ENCODE measurements around the gene SLC5A10. TPM values are rescaled to one million over a fixed set of nuclear protein-coding genes. Genes with fewer than 3 reads are reported as not detected.

SLC5A10 gene
- polyA plus RNA-seq, 1 donor, result 0.12 TPM

DNA sequence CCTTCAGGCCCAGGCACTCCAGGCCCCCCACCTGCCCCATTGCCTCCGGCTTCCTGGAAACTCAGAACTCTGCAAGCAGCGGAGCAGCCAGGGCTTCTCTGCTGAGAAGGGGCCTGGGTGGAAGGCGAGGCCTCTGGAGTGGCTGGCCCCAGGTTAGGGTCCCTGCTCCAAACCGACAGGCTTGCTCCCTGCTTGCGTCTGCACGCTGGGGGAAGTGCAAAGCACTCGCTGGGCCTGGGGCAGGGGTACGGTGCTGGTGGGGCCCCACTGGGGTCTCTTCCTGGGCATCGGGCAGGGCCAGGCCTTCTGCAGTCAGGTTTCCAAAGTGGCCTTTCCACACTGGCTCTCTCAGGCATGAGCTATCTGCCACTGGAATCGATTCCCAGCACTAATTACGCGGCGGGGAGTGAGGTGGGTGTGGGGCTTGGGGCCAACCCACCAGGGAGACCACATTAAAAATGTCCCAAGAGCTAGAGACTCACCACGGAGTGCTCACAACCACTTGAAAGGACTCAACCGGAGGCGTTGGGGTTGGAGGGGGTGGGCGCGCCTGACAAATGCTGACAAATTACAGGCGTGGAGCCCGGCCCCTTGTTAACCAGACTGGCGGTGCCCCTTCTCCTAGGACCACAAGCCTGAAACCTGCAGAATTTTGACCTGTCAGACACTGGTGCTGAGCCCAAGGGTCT lies 34.7 kb downstream of the SLC5A10 start:
- no peak for DNase-seq

DNA sequence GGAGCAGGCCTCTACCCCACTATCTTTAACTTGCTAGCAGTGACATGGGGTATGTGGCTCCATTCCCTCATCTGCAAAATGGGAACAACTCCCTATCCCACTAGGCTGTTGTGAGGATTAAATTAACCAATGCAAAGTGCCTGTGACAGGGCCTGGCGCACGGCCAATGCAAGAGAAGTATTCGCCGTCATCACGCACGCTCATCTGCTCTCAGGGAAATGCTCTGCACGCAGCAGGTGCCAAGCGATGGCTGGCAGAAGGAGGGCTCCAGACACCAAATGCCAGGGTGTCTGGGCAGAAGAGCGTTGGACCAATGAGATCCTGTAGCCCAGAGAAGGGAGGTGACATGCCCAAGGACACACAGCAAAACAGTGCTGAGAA lies 35.3 kb downstream of the SLC5A10 start:
- no peak for DNase-seq

DNA sequence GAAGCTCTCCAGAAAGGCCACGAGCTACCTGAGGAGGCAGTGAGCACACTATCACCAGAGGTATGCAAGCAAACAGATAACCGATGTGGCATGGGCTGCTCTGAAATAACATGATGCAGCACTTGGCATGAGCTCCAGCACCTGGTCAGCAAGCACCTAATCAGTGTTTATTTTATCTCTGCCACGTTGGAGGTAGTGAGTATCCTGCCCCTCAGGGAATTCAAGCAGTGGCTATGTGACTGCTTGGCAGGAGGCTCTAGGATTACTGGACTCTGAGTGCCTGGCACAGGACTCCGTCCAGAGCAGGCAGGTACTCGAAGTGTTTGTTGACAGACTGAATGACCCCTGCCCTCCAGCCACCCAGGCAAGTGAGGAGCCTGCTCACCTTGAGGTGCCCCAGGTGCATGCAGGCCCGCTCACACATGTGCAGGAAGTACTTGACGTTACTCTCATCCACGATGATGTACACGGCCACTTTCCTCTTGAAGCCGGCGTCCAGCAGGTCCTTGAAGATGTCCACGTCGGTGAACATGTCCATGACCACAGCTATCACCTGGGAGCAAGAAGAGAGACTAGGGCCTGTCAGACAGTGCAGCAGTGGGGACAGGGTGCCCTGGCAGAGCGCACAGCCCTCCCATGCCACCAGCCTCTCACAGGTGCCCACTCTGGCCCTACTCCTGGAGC lies 36.0 kb downstream of the SLC5A10 start:
- no peak for DNase-seq

GRCh38 chr17:18988546-18989173 lies 36.7 kb downstream of the SLC5A10 start:
- no peak for DNase-seq

DNA sequence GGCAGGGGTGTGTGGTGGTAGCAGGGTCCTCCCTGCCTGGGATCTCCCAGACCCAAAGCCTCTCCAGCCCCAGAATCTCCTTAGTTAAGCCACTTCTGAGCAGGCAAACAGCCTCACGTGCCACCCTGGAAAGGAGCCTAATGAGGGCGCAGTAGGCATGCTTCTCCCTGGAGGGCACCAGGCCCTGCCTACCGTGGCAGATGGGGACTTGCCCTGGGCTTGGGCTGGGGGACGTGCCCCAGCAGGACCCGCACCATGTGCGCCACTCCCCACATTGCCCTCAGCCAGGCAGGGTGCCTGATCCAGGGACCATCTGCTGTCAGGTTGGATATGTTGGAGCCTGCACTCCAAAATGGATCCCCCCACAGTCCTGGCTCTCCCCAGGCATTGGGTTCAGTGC lies 38.4 kb downstream of the SLC5A10 start:
- DNase-seq, result no peak

- no peak for DNase-seq
Observed at GRCh38 chr17:18991531-18992315, 39.8 kb downstream of the SLC5A10 start.

GRCh38 chr17:18992454-18993130 lies 40.6 kb downstream of the SLC5A10 start:
- no peak for DNase-seq

- DNase-seq, result no peak
Observed at GRCh38 chr17:18993905-18994526, 42.1 kb downstream of the SLC5A10 start.

DNA sequence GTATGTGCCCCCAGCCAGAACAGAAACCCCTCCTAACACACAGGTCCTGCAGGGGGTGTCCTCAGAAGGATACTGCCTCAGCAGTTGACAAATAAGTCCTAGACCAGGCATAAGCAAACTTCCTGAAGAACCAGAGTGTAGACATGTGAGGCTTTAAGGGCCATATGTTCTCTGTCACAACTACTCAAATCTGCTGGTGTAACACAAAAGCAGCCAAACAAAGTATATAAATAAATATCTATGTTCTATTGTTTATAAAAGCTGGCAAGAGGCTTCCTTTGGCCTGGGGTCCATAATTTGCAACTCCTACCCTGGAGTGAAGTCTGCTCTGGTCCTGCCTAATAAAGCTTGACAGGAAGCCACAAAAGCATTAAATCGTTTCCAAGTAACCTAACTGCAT lies 42.7 kb downstream of the SLC5A10 start:
- no peak for DNase-seq

- DNase-seq, result no peak
Observed at GRCh38 chr17:18995220-18995619, 43.3 kb downstream of the SLC5A10 start.

GRCh38 chr17:18996458-18996857 lies 44.5 kb downstream of the SLC5A10 start:
- no peak for DNase-seq

DNA sequence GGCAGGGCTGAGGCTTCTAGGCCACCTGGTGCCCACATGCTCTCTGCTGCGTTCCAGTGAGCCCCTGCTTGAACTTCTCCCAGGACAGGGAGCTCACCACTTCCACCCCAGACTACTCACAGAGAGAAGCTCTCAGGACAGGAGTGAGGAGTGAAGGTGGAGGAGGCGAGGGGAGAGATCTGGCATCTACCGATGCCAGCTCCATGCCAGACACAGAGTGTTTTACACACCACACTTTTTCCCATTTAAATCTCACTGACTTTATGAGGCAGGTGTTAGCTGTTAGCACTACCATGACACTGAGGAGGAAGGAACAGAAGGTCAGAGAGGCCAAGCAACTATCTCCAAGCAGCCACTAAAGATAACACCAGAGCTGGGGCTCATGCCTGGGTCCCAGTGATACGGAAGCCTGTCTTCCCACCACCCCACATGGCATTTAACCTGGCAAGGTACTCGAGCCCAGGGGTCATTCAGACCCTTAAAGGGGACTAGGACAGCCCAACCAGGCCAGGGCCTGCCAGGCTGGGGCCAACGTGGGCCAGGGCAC lies 45.8 kb downstream of the SLC5A10 start:
- no peak for DNase-seq

- DNase-seq, result no peak
Observed at GRCh38 chr17:18999394-18999793, 47.4 kb downstream of the SLC5A10 start.

GRCh38 chr17:18999911-19000310 lies 47.9 kb downstream of the SLC5A10 start:
- no peak for DNase-seq

DNA sequence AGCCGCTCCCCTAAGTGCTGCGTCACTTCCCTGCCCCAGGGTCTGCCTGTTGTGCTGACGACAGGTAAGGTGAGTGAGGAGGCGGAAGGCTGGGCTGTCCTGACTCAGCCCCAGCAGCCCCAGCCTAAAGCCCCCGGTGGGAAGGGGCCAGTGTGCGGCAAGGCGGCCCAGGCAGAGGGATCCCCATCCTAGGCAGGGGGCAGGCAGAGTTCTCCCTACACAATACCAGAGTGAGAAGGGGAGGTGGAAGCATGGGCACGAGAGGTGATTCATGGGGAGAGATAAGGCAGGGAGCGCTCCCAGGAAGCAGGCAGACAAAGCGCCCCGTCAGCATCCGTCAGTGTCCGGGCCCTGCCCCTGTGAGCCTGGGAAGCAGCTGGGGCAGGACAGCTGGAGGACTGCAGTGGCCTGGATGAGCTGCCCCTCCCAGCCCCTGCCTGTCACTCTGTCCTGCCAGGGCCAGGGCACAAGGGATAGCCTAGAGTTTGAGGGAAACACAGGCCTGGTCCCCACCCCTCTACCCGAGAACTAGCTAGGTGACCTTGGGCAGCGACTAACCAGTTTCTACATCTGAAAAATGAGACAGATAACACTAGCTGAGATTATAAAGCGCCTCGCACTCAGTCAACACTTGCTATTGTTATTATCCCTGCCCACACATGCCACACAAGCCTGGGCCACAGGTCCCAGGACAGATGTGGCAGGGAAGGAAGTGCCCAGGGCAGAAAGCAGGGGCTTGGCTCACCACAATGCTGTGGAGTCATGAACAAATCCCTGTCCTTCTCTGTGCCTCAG lies 48.8 kb downstream of the SLC5A10 start:
- DNase-seq, result no peak

DNA sequence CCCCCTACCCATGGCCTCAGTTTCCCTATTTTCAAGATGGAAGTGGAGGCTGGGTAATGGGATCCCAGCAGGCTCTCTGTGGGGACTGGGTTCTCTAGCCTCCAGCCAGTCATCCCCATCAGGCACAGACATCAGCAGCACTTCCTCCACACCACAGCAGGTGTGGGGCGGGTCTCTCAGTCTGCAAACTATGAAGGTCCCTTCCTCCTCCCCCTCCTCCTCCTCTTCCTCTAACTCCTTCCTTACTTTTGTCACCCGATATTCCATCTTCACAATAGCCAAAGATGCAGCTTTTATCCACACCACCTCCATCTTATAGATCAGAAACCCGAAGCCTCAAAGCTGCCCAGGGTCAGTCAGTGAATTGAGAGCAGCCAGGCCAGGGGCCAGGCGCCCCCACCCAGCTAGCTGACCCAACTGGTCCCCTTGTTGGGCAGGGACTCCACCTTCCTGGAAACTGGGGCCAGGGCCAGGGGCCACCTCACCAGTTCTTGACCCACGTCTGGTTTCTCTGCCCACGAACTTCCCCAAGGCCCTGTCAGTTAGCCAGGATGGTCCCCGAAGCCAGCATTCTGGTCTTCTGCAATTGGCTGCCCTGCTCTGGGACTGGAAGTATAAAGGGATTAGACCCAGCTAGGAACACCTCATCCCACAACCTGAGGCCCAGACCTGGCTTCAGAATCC lies 50.1 kb downstream of the SLC5A10 start:
- DNase-seq, result no peak

GRCh38 chr17:19002805-19003542 lies 51.0 kb downstream of the SLC5A10 start:
- DNase-seq, result no peak

DNA sequence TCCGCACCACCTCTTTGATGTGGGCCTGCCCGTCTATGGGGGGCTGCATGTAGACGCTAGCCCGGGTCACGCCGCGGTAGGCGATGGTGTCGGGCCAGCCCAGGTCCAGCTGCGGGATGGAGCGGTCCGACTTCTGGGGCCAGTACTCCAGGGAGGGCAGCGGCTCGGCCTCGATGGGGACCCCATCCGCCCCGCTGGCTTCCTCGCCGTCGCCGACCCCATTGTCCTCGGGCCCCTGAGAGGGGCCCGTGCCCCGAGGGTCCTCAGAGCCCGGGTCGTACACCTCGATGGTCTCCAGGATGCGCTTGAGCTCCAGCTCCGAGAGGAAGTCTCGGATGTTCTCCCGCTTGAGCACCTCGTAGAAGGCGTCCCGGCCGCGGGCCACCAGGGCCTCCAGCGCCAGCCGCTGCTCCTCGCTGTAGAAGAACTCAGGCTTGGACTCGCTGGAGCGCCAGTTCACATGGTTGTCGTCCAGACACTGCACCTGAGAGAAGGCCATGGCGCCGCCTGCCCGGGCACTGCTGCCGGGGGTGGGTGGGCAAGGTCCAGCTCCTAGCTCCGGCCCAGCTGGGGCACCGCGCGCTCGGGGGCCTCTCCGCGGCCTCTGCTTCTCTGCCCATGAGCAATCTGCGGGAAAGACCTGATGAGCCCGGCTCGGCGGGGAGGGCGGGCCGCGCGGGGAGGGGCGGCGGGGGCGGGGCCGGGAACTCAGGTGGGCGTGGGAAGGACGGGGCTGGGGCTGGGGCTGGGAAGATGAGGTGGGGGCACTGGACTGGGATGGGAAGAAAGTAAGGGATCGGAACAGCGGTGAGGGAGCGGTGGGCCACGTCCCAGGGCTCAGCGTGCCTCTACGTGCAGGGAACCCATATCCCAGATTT lies 51.8 kb downstream of the SLC5A10 start:
- no peak for DNase-seq

All from hindlimb muscle (tissue), 1 donor.